Gastroesophageal sphincter (tissue), 3 donors: ENCODE data around the gene AQR.

Experiments
- CTCF ChIP-seq, 4 experiments: fragments of 200-600 bp in 2 of 4; fragments of 450-650 bp in 2 of 4; sonication (generic) in 1 of 4; IDR thresholded peaks; one replicate each; pipeline ENCODE4 v1.5.1; 2017 to 2019; ENCODE audit warnings: antibody characterized with exemption in 4 of 4, mild to moderate bottlenecking in 2 of 4, moderate library complexity in 2 of 4
- POLR2A ChIP-seq, 2 donors: fragments of 450-650 bp; IDR thresholded peaks; one replicate each; pipeline ENCODE4 v1.6.1; 2017; ENCODE audit warnings: antibody characterized with exemption in 2 of 2, mild to moderate bottlenecking in 2 of 2, moderate library complexity in 1 of 2
- POLR2AphosphoS5 ChIP-seq: sonication (generic); formaldehyde crosslinking; IDR thresholded peaks from one replicate; pipeline ENCODE4 v1.6.1; 2017; ENCODE audit warnings: antibody characterized with exemption

- TF ChIP-seq CTCF (IDR thresholded peaks at IDR 0.05) (no peak), POLR2AphosphoS5 (no peak), POLR2A (IDR thresholded peaks at IDR 0.05) (no peak)
Observed at GRCh38 chr15:34942363-34942762, 27.2 kb downstream of the AQR start.
